Stimulated activated CD4-positive, alpha-beta T cell treated with anti-CD3 and anti-CD28 coated beads, Interleukin-4, amount 100 ng/mL, for 4 hours (primary cell): ENCODE data around the gene GPD1.

Experiments used
- DNase-seq, 2 experiments: peaks; one replicate each; pipeline ENCODE4 v3.0.0-alpha.2; 2020

Gene GPD1

DNA sequence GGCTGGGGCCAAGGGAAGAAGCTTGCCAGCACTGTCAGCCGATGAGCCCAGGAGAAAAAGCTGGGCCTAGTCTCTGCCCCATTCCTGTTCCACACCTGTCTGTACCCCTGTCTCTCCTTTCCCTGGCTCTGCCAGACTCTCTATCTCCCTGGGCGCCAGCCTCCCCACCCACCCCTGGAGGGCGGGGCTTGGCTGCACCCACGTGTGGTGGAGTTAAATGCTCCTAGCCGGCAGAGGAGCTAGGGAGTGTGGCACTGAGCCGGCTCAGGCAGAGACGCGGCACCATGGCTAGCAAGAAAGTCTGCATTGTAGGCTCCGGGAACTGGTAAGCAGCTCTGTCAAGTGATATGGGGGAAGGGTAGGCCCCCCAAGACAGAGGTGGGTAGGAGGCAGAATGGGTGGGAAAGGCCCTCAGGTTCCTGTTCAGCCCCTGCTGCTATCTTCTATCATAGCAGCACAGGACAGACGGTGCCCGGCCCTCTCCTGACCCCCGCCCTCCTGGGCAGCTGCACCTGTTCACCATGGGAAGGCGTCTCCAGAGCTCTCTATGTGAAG is at the start of gene GPD1:
Gene GPD1 (plus strand): TSS at position 242 of the 555 bp plus-strand sequence. CDS start 43 bp downstream, at position 285.
- peak; percentile 29 to 37 for DNase-seq

DNA sequence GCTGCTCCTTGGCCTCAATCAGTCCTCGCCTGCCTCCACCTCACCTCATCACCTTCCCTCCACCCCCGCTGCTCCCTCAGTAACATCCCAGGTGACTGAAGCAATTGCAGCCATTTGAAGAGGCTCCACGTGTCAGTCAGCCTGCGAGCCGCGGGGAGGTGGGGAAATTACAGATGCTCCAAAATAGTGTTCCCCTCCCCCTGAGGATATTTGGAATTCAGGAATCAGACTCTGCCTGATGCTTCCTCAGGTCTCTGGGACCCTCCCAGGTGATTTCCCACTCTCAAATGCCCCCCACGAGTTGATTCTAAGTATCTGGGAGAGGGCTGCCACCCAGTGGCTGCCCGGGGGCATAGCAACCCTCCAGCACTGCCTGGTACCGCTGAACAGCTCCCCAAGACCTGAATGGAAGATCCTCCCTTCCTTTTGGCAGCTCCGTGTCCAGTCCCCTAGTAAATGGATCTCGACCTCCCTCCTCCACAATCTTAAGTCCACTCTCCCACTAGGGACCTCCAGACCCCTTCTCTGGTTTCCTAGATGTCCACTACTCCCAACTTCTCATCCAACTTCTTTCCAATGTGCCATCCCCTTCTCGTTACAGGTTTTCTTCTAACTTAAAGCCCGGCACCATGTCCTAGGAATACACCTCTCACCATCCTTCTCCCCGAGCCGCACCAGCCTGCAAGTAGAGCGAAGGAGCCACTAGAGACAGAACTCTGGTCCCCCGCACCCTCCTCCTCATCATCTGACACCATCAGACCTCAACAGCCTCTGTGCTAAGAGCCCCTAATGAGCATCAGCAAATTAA is 47.8 kb upstream of the GPD1 start:
- DNase-seq = peak; percentile 62

DNA sequence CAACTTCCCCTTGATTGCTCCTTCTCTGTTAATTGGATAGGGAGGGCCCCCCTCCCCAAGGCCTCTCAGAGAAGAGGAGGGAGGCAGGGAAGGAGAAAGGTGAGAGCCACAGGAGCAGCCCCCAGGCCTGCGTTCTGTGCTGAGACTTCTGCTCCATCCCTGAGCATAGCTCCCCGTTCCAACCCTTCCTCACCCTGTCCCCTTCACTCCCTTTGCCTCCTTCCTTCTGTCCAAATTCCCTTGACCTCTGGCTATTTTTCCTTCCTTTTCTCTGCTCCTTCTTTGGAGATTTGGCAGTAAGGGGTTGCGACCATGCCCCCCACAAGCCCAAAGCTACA is 47.2 kb upstream of the GPD1 start:
- DNase-seq = no peak

GRCh38 chr12:50057000-50057841 is 46.6 kb upstream of the GPD1 start, which contains the start of gene ASIC1:
ASIC1 (plus strand) TSS chr12:50057596; CDS start chr12:50058767, 1,171 bp downstream.
- DNase-seq = peak; percentile 47 to 58

DNA sequence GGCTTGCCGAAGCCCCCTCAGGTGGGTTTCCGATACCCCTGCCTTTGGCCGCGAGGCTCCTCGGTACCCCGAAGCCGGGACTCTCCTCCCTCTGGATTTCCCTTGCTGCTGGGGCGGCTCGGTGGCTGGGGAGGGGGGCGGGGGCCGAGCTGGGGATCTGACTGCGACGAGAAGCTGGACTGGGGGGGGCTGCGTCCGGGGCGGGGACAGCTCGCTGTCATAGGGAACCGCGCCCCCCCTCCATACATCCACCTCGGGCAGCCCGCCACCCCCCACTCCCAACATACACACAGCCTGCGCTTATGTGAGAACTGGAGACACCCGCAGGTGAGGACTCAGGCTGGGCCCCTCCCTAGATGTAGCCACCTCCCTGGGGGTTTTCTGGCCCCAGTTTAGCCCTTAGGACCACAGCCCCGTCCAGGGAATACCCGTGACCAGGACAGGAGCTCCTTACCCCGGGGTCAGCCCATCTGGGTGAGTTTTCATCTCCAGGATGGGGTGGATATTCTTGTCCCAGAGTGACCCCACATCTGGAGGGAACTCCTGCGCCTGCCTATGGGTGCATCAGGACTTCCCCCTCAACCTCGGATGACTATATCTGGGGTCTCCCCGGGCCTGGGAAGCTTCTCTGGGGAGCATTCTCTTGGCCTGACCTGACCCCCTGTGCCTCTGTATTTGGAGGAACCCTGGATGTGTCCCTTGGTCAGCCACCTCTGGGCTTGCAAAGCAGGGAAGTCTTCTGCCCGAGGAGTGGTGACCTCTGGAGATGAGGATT is 45.7 kb upstream of the GPD1 start:
- DNase-seq = no peak

GRCh38 chr12:50058743-50059312 is 45.0 kb upstream of the GPD1 start:
- DNase-seq = no peak

DNA sequence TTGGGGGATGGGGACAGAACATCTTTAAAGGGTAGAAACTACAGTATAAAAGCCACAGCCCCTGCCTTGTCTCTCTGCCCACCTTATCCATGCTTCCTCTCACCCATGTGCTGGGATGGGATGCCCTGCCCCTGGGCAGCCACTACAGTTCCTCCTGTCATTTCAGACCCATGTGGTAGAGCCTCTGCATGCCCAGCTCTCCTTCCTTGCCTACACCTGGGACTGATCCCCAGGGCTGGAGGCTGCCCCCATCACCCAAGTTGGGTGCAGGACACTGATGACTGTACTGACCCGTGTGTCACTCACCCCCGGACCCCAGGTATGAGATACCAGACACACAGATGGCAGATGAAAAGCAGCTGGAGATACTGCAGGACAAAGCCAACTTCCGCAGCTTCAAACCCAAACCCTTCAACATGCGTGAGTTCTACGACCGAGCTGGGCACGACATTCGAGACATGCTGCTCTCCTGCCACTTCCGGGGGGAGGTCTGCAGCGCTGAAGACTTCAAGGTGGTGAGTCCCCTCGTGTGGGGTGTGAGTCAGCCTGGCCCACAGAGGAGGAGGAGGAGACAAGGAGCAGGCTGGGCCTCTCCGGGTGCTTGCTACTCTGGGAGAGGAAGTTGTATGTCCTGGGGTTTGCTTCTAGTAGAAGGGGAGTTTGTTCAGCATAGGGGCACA is 44.2 kb upstream of the GPD1 start:
- peak; percentile 42 to 73 for DNase-seq

DNA sequence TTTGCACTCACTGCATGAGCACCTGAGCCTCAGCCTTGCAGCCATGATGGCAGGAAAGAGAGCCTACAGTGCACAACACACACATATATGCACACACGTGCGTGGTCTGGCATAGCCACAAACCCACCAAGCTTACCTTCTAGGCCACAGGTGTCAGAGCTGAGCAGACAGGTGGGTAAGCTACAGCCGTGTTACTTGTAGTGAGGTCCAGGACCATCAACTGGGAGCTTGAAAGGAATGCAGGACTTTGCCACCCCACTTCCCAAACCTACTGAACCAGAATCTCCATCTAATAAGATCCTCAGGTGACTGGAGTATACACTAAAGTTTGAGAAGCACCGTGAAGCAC is 43.7 kb upstream of the GPD1 start:
- no peak for DNase-seq

DNA sequence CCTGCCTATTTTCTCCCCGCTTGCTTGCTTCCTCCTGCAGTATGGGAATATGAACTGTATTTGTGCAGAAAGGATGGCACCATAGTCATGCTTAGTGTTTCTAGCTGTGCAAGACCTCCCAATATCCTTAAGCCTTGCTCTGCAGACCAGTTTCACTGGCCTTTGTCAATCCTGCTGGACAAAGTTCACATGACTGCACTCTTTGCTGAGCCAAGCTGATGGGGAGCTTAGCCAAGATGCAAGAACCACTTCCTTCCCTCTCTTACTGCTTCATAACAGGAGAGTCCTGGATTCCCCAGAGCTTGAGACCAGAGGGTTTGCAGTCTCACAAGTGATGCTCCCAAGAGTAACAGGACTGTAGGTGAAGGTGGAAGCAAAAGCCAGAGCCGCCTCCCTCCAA is 42.6 kb upstream of the GPD1 start:
- no peak for DNase-seq

DNA sequence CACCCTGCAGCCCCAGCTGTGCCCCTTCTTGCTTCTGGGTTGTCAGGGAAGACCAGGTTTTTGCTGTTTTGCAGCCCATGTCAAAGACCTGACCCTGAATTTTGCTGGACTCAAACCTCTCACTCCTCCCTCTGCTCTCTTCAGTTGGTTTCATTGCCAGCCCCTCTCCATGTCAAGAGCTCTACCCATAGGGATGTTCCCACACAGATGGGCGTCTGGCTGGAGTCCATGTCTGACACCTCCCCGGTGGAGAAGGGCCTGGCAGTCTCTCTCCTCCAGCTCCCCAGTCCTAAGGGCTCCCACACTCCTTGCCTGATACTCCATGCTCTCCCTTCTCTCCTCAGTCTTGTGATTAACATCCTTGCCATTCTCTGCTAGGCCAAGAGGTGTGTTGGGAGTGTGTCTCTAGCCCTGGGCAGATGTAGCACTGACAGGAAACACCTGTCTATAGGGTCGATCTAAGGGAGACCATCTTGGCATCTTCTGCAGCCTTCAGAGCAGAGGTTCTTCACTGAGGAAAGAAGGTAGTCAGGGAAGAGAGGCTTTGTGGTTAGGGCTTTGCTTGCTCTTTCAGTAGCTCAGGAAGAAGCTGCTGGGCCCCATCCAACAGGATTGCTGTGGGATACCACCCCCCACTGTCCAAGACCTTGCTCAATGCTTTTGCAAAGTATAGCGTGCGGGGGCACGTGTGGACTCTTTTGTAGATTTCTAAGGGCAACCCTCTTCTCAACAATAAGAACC is 41.7 kb upstream of the GPD1 start:
- no peak for DNase-seq

DNA sequence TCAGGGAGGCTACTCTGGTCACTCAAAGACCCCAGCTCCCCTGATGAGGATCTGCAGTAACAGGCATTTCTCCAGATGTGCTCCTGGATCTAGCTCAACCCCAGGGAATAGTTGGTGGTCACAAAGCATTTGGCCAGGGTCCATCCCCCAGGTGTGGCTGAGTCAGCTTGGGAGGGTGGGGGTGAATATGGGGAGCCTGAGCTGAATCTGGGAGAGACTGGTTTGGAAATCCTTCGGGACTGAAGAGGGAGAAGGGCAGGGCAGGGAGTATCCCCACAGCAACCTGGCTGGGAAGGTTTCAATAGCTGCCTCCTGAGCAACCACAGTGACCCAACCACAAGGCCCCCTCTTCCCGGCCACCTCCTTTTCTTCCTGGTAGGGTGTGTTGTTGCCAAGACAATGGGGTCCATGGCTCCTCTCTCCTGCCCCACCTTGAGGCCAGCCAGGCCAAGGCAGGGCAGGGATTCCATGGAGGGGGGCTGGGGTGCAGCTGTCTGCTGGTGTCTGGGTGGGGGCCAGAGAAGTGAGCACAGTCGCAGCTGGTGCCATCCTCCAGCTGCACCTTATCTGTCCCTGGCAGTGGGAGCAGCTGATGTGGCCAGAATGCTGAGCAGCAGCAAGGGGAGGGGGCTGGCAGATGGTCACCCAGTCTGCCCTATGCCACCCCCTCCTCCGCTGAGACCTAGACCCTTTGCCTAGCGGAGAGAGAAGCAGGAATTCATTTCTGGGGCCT is 40.9 kb upstream of the GPD1 start:
- DNase-seq = no peak

DNA sequence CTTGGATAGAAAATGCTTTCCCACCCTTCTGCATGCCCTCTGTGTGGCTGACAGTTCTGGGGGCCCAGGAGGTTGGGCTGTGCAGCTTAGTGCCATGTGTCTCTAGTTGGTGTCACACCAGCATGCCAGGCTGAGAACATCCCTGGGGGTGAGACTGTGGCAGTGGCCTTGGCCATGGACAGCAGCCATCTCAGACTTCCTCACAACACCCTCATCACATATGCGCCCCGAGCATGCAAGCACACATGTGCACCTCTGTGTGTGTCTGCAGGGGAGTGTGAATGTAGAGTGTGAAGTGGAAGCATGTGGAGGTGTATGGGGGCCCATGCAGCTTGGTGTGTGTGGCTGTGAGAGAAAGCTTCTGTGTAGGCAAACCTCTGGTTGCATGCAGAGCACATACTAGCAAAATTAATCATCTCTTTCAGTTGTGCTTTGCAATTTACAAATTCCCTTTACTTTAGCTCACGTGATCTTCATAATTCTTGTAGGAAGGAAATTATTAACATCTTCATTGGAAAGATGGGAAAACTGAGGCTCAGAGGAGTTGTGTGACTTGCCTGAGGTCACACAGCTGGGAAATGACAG is 38.0 kb upstream of the GPD1 start:
- DNase-seq = no peak

DNA sequence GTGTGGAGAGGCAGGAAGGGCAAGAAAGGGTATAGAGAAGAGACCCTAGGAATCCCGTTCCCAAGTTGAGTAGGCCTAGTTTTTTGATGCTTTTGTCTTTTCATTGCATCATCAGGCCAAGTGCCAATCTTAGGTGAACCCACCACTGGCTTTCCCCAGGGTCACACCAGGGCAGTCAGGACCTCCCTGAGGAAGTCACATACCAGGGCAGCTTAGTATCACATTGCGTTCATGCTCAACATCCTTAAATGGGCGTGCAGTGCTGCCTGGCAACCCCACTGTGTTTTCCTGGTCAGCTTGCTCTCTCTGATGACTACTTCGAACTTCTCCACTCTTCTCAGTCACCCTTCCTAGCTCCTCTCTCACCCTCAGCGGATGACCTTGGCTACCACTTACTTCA is 37.4 kb upstream of the GPD1 start:
- no peak for DNase-seq

DNA sequence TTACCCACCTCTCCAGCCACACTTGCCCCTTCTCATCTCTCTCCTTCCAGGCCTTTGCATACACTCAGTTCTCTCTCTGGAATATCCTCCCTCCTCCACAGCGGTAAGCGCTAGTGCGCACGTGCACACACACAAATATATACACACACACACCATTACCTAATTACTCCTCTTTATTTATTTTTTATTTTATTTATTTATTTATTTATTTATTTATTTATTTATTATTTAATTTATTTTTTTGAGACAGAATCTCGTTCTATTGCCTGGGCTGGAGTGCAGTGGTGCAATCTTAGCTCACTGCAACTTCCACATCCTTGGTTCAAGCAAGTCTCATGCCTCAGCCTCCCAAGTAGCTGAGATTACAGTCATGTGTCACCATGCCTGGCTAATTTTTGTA is 34.7 kb upstream of the GPD1 start:
- no peak for DNase-seq

DNA sequence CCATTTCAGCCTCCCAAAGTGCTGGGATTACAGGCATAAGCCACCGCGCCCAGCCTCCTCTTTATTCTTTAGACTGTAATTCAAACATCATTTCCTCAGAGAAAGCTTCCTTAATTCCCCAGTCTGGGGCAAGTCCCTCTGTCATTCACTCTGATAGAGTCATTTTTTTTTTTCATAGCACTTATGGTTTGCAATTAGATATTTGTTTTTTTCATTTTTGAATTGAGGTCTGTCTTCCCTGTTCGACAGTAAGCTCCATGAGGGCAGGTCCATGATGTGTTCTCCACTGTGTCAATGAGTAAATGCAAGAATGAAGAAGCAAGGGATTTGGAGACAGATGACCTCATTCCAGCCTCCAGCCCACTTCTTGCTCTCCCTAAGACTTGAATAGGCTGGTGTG is 34.3 kb upstream of the GPD1 start:
- no peak for DNase-seq

- DNase-seq = peak; percentile 56 to 61
Measured at GRCh38 chr12:50070314-50071060, 33.3 kb upstream of the GPD1 start.

DNA sequence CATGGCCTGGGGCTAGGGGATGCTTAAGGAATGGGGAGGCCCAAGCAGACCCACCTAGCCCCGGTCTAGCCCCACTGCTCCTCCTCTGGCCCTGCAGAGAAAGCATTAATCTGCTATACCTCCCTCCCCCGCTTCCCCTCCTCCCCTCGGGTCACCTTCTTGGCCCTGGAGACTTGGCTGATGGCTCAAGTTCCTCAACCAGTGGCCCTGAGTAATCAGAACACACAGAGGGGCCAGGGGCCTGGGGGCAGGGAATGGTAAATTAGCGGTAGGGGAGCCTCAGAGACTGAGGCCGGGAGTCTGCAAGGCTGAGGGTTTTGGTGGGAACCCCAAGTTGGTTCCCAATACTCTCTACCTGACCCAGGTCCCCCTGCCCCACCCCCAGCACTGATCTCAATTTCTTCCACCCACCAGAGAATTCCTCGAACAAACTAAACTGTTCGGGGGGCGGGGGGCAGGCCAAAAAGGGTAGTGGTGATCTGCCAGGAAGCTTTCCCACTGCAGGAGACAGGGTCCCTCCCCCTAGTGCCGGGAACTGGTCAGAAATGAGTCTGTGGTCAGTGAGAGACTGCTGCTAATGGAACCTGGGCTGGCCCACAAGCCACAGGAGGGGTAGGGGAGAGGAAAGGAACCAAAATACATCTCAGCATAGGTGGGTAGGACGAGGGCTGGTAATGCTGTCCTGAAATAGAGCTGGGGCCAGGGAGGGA is 31.5 kb upstream of the GPD1 start:
- no peak for DNase-seq

DNA sequence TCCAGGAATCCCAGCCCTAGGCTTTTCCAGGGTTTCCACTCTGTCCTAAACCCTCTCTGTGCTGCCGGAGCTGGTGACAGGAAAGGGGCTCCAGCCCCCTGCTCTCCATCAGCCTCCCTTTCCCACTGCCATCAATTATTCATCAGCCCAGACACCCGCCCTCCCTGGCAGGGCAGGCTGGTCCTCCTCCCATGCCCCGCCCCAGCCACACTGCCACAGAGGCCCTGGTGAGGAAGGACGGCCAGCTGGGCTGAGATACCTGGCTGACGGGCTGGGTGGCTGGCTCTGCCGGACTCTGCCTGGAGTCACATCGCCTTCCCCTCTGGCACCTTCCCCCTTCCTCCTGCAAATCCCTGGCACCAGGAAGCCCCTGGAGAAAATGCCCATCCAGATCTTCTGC is 30.6 kb upstream of the GPD1 start:
- no peak for DNase-seq

GRCh38 chr12:50073712-50074111 is 30.1 kb upstream of the GPD1 start:
- no peak for DNase-seq
